Activated T-helper 1 cell treated with anti-CD3 and anti-CD28 coated beads, Interleukin-12 subunit alpha, Interleukin-12 subunit beta, Interleukin-2, Interleukin-4 antibody, amounts not matched to agents 30 ng/mL and 10 ng/mL and 1 ng/mL, durations not matched to agents 14 hours and 24 hours and 36 hours (primary cell): ENCODE measurements around the gene SCYL1. TPM values are rescaled to one million over a fixed set of nuclear protein-coding genes. Genes with fewer than 3 reads are reported as not detected.
"Not testable (repeated sequence)": the region's sequence is repeated elsewhere in the genome, so short reads cannot be mapped to it uniquely, and the experiment has no call there.

Experiments used
- DNase-seq: peaks from one replicate; pipeline ENCODE4 v3.0.0; 2021; ENCODE audit warnings: low spot score
- H3K27ac Mint-ChIP-seq: one replicate; pipeline ENCODE4 v1.8.0; 2021; ENCODE audit warnings: mild to moderate bottlenecking, mixed read lengths
- H3K27me3 Mint-ChIP-seq: one replicate; pipeline ENCODE4 v1.8.0; 2022; ENCODE audit warnings: mild to moderate bottlenecking, moderate library complexity, mixed read lengths; ENCODE audit not compliant: insufficient read depth
- H3K36me3 Mint-ChIP-seq: one replicate; pipeline ENCODE4 v1.8.0; 2021; ENCODE audit warnings: low read depth, mixed read lengths
- H3K4me1 Mint-ChIP-seq: one replicate; pipeline ENCODE4 v1.8.0; 2021; ENCODE audit warnings: low read depth, mixed read lengths
- H3K4me3 Mint-ChIP-seq: one replicate; pipeline ENCODE4 v1.8.0; 2021; ENCODE audit warnings: mild to moderate bottlenecking, moderate library complexity, mixed read lengths
- H3K9me3 Mint-ChIP-seq: one replicate; pipeline ENCODE4 v1.8.0; 2021; ENCODE audit warnings: mixed read lengths
- intact Hi-C: fragments of 100-400 bp; cut with micrococcal nuclease; formaldehyde crosslinking; loops from one replicate; pipeline ENCODE4 v1.15.1; 2024
- total RNA-seq: library from RNA; stranded (reverse); gene quantifications from 2 replicates; pipeline ENCODE4 v1.2.3, GENCODE V29; 2022

Gene SCYL1
- total RNA-seq, 1 donor from 2014 or later = 103 TPM

GRCh38 chr11:65558930-65559509, 34.1 kb downstream of the SCYL1 start:
- Mint-ChIP-seq H3K4me1 (peaks cover 57% of the 10 kb centered on the region), H3K27ac (peak overlapping the region; percentile 64), H3K27me3 (no peaks in the 10 kb centered on the region), H3K9me3 (no peaks in the 10 kb centered on the region), H3K36me3 (peaks cover 2% of the 10 kb centered on the region), H3K4me3 (peak overlapping the region; percentile 59)
- DNase-seq = no peak
- intact Hi-C loops = loop anchor here (1.0 kb wide), 1 partner anchor 10 kb away; no protein-coding TSS in a partner anchor

GRCh38 chr11:65559535-65559934, 34.7 kb downstream of the SCYL1 start:
- intact Hi-C loops = loop anchor here (1.0 kb wide), 1 partner anchor 10 kb away; no protein-coding TSS in a partner anchor
- Mint-ChIP-seq H3K9me3 (no peaks in the 10 kb centered on the region), H3K4me1 (peaks cover 54% of the 10 kb centered on the region), H3K4me3 (peak overlapping the region; percentile 59), H3K27ac (peak overlapping the region; percentile 64), H3K27me3 (no peaks in the 10 kb centered on the region), H3K36me3 (peaks cover 2% of the 10 kb centered on the region)
- DNase-seq = no peak

GRCh38 chr11:65559951-65560537, 35.2 kb downstream of the SCYL1 start:
- Mint-ChIP-seq H3K4me1 (peaks cover 53% of the 10 kb centered on the region), H3K27ac (peak overlapping the region; percentile 64), H3K27me3 (no peaks in the 10 kb centered on the region), H3K36me3 (peaks cover 2% of the 10 kb centered on the region), H3K9me3 (no peaks in the 10 kb centered on the region), H3K4me3 (no peak overlapping the region)
- DNase-seq = no peak
- intact Hi-C loops = loop anchor here (1.0 kb wide), 1 partner anchor 9 kb away; no protein-coding TSS in a partner anchor

GRCh38 chr11:65560555-65561418, 35.9 kb downstream of the SCYL1 start:
- no peaks in the 10 kb centered on the region for H3K27me3 Mint-ChIP-seq
- H3K4me1 Mint-ChIP-seq = peaks cover 53% of the 10 kb centered on the region
- peak overlapping the region; percentile 64 for H3K27ac Mint-ChIP-seq
- no peaks in the 10 kb centered on the region for H3K9me3 Mint-ChIP-seq
- no peak overlapping the region for H3K4me3 Mint-ChIP-seq
- intact Hi-C loops = no loop called here
- no peak for DNase-seq
- H3K36me3 Mint-ChIP-seq = peaks cover 2% of the 10 kb centered on the region

- no peaks in the 10 kb centered on the region for H3K9me3 Mint-ChIP-seq
- H3K4me1 Mint-ChIP-seq = peaks cover 53% of the 10 kb centered on the region
- H3K27me3 Mint-ChIP-seq = no peaks in the 10 kb centered on the region
- intact Hi-C loops = no loop called here
- H3K36me3 Mint-ChIP-seq = peaks cover 5% of the 10 kb centered on the region
- H3K27ac Mint-ChIP-seq = peak overlapping the region; percentile 31
- H3K4me3 Mint-ChIP-seq = no peak overlapping the region
- no peak for DNase-seq
Observed at GRCh38 chr11:65562020-65562419, 37.1 kb downstream of the SCYL1 start.

GRCh38 chr11:65562788-65563187, 37.9 kb downstream of the SCYL1 start:
- Mint-ChIP-seq H3K27ac (no peak overlapping the region), H3K4me1 (peaks cover 49% of the 10 kb centered on the region), H3K4me3 (no peak overlapping the region), H3K27me3 (no peaks in the 10 kb centered on the region), H3K9me3 (no peaks in the 10 kb centered on the region), H3K36me3 (peaks cover 5% of the 10 kb centered on the region)
- intact Hi-C loops = no loop called here
- DNase-seq = no peak

- Mint-ChIP-seq H3K27me3 (no peaks in the 10 kb centered on the region), H3K36me3 (peaks cover 10% of the 10 kb centered on the region), H3K4me3 (no peak overlapping the region), H3K4me1 (peaks cover 57% of the 10 kb centered on the region), H3K27ac (no peak overlapping the region), H3K9me3 (no peaks in the 10 kb centered on the region)
- no peak for DNase-seq
- intact Hi-C loops = no loop called here
Observed at GRCh38 chr11:65563601-65564000, 38.7 kb downstream of the SCYL1 start.

GRCh38 chr11:65564879-65565559, 40.1 kb downstream of the SCYL1 start:
- Mint-ChIP-seq H3K4me3 (peak overlapping the region; percentile 56), H3K4me1 (peaks cover 54% of the 10 kb centered on the region)
- not testable (repeated sequence) for DNase-seq

GRCh38 chr11:65565624-65566453, 41.0 kb downstream of the SCYL1 start:
- peaks cover 46% of the 10 kb centered on the region for H3K4me1 Mint-ChIP-seq
- peak overlapping the region; percentile 89 for H3K27ac Mint-ChIP-seq
- no peaks in the 10 kb centered on the region for H3K9me3 Mint-ChIP-seq
- no peaks in the 10 kb centered on the region for H3K27me3 Mint-ChIP-seq
- no peak for DNase-seq
- peak overlapping the region; percentile 56 for H3K4me3 Mint-ChIP-seq
- peaks cover 16% of the 10 kb centered on the region for H3K36me3 Mint-ChIP-seq
- intact Hi-C loops = no loop called here

More at GRCh38 chr11:65564879-65565559, 40.1 kb downstream of the SCYL1 start:
- H3K27me3 Mint-ChIP-seq, intact Hi-C loops, H3K9me3 Mint-ChIP-seq: not testable (repeated sequence)
- H3K36me3 Mint-ChIP-seq = peaks cover 13% of the 10 kb centered on the region
- peak overlapping the region; percentile 89 for H3K27ac Mint-ChIP-seq

GRCh38 chr11:65569164-65569972, 44.5 kb downstream of the SCYL1 start:
- no peaks in the 10 kb centered on the region for H3K27me3 Mint-ChIP-seq
- peak overlapping the region; percentile 98 for H3K27ac Mint-ChIP-seq
- H3K4me1 Mint-ChIP-seq = peaks cover 64% of the 10 kb centered on the region
- H3K36me3 Mint-ChIP-seq = peaks cover 30% of the 10 kb centered on the region
- intact Hi-C loops = loop anchor here (1.0 kb wide), 1 partner anchor 10 kb away; no protein-coding TSS in a partner anchor
- H3K4me3 Mint-ChIP-seq = peak overlapping the region; percentile 99
- no peaks in the 10 kb centered on the region for H3K9me3 Mint-ChIP-seq
- no peak for DNase-seq
